Hepatic stellate cell (primary cell): ENCODE data around the gene KIF18B.

Experiments
- DNase-seq: peaks from one replicate; pipeline ENCODE4 v3.0.0; 2011; ENCODE audit warnings: low spot score

Gene KIF18B

GRCh38 chr17:44905006-44906000 is 42.3 kb downstream of the KIF18B start:
- DNase-seq: no peak

GRCh38 chr17:44904001-44904984 is 43.3 kb downstream of the KIF18B start:
- no peak for DNase-seq

GRCh38 chr17:44903012-44903685 is 44.4 kb downstream of the KIF18B start:
- no peak for DNase-seq

- no peak for DNase-seq
Observed at GRCh38 chr17:44902135-44902760, 45.3 kb downstream of the KIF18B start.

GRCh38 chr17:44901411-44901921 is 46.1 kb downstream of the KIF18B start:
- peak; percentile 75 for DNase-seq

GRCh38 chr17:44900894-44901293 is 46.7 kb downstream of the KIF18B start:
- DNase-seq: peak; percentile 47

- DNase-seq: peak; percentile 92
Observed at GRCh38 chr17:44899074-44899782, 48.3 kb downstream of the KIF18B start, which contains the start of gene EFTUD2. TSS of gene EFTUD2 (minus strand) at chr17:44899445. CDS start at chr17:44894521, 4,924 bp downstream.

GRCh38 chr17:44898768-44899073 is 48.9 kb downstream of the KIF18B start:
- DNase-seq: no peak

- DNase-seq: no peak
Observed at GRCh38 chr17:44894642-44895041, 52.9 kb downstream of the KIF18B start.

- DNase-seq: no peak
Observed at GRCh38 chr17:44892250-44892649, 55.3 kb downstream of the KIF18B start.

GRCh38 chr17:44889003-44889402 is 58.6 kb downstream of the KIF18B start:
- no peak for DNase-seq

- no peak for DNase-seq
Observed at GRCh38 chr17:44887971-44888954, 59.3 kb downstream of the KIF18B start.

GRCh38 chr17:44887016-44887415 is 60.6 kb downstream of the KIF18B start:
- DNase-seq: no peak

GRCh38 chr17:44884941-44885340 is 62.6 kb downstream of the KIF18B start:
- no peak for DNase-seq

- DNase-seq: no peak
Observed at GRCh38 chr17:44881145-44881544, 66.4 kb downstream of the KIF18B start.

GRCh38 chr17:44880062-44880461 is 67.5 kb downstream of the KIF18B start:
- DNase-seq: no peak

GRCh38 chr17:44879376-44879775 is 68.2 kb downstream of the KIF18B start:
- DNase-seq: no peak

- peak; percentile 43 for DNase-seq
Observed at GRCh38 chr17:44878627-44879221, 68.8 kb downstream of the KIF18B start.

GRCh38 chr17:44877121-44877520 is 70.5 kb downstream of the KIF18B start:
- no peak for DNase-seq
